GM19463 (cell line): ENCODE data around the gene CREB3.

Experiments used
- ATAC-seq: cut with Tn5 transposase; IDR thresholded peaks from one replicate; pipeline ENCODE4 v1.9.1; 2021; ENCODE audit warnings: mild to moderate bottlenecking, moderate library complexity; ENCODE audit not compliant: unreplicated experiment

Gene CREB3

GRCh38 chr9:35700942-35701341 is 31.5 kb upstream of the CREB3 start:
- no peak for ATAC-seq

GRCh38 chr9:35702696-35703095 is 29.8 kb upstream of the CREB3 start:
- ATAC-seq = no peak

- ATAC-seq = no peak
Observed at GRCh38 chr9:35703906-35704672, 28.4 kb upstream of the CREB3 start.

GRCh38 chr9:35705372-35705771 is 27.1 kb upstream of the CREB3 start:
- no peak for ATAC-seq

- no peak for ATAC-seq
Observed at GRCh38 chr9:35705836-35706430, 26.5 kb upstream of the CREB3 start.

GRCh38 chr9:35706951-35707350 is 25.5 kb upstream of the CREB3 start:
- no peak for ATAC-seq

GRCh38 chr9:35708146-35708545 is 24.3 kb upstream of the CREB3 start:
- ATAC-seq = no peak

- ATAC-seq = no peak
Observed at GRCh38 chr9:35710818-35711500, 21.5 kb upstream of the CREB3 start.

- ATAC-seq = no peak
Observed at GRCh38 chr9:35711501-35712428, 20.7 kb upstream of the CREB3 start.

GRCh38 chr9:35712762-35713400 is 19.6 kb upstream of the CREB3 start:
- no peak for ATAC-seq

GRCh38 chr9:35713578-35713977 is 18.9 kb upstream of the CREB3 start:
- ATAC-seq = no peak

- ATAC-seq = no peak
Observed at GRCh38 chr9:35714123-35714522, 18.3 kb upstream of the CREB3 start.

- no peak for ATAC-seq
Observed at GRCh38 chr9:35714579-35715252, 17.8 kb upstream of the CREB3 start.

GRCh38 chr9:35716230-35716629 is 16.2 kb upstream of the CREB3 start:
- no peak for ATAC-seq

GRCh38 chr9:35717132-35717870 is 15.2 kb upstream of the CREB3 start:
- ATAC-seq = no peak

- no peak for ATAC-seq
Observed at GRCh38 chr9:35718721-35719511, 13.6 kb upstream of the CREB3 start.

- ATAC-seq = no peak
Observed at GRCh38 chr9:35719546-35719945, 12.9 kb upstream of the CREB3 start.

- no peak for ATAC-seq
Observed at GRCh38 chr9:35723426-35723825, 9.0 kb upstream of the CREB3 start.

- no peak for ATAC-seq
Observed at GRCh38 chr9:35723908-35724307, 8.6 kb upstream of the CREB3 start.
